PC-9 (cell line): ENCODE data around the gene TGFBR1.

ENCODE experiments used
- CTCF ChIP-seq: fragments of 200-600 bp; sonication (generic); conservative IDR thresholded peaks from 2 replicates; pipeline ENCODE4 v1.6.1; 2017; ENCODE audit warnings: mixed run types, antibody characterized with exemption, mild to moderate bottlenecking, moderate library complexity
- EZH2 ChIP-seq: fragments of 200-600 bp; sonication (generic); IDR thresholded peaks from 2 replicates; pipeline ENCODE4 v1.8.0; 2017; ENCODE audit warnings: antibody characterized with exemption, low read depth

- TF ChIP-seq CTCF (no peak), EZH2 (no peak)
Observed at GRCh38 chr9:99184110-99184474, 79.2 kb downstream of the TGFBR1 start.
